HepG2 (cell line): ENCODE data around the gene THRAP3. TPM values are rescaled to one million over a fixed set of nuclear protein-coding genes. Genes with fewer than 3 reads are reported as not detected.

Source experiments
- ATAD3A ChIP-seq: sonication (generic); formaldehyde crosslinking; IDR thresholded peaks from 2 replicates; pipeline ENCODE4 v1.4.0; 2020; ENCODE audit warnings: missing genetic modification reagents
- DR1 ChIP-seq: sonication (generic); formaldehyde crosslinking; IDR thresholded peaks from 2 replicates; pipeline ENCODE4 v1.8.0; 2021; ENCODE audit warnings: mild to moderate bottlenecking, missing genetic modification reagents, inconsistent platforms
- ELK4 ChIP-seq: sonication (generic); formaldehyde crosslinking; IDR thresholded peaks from 2 replicates; pipeline ENCODE4 v1.9.0; 2021; ENCODE audit warnings: missing genetic modification reagents, borderline replicate concordance
- GFI1 ChIP-seq: sonication (generic); formaldehyde crosslinking; IDR thresholded peaks from 2 replicates; pipeline ENCODE4 v1.5.0; 2020; ENCODE audit warnings: missing genetic modification reagents, mild to moderate bottlenecking, borderline replicate concordance
- HNF4G ChIP-seq, 2 experiments: sonication (generic) in 1 of 2; formaldehyde crosslinking in 1 of 2; IDR thresholded peaks; 2 replicates each; pipeline versions ENCODE4 v1.4.0 to v1.6.1; 2011 to 2020; ENCODE audit warnings: borderline replicate concordance in 2 of 2, low read depth in 2 of 2, mild to moderate bottlenecking in 2 of 2, low read length in 1 of 2, missing genetic modification reagents in 1 of 2, moderate library complexity in 1 of 2
- HOXA7 ChIP-seq: sonication (generic); formaldehyde crosslinking; IDR thresholded peaks from 2 replicates; pipeline ENCODE4 v1.8.1; 2022; ENCODE audit warnings: mild to moderate bottlenecking, missing genetic modification reagents, moderate library complexity
- IRX3 ChIP-seq: sonication (generic); formaldehyde crosslinking; IDR thresholded peaks from 2 replicates; pipeline ENCODE4 v1.8.1; 2023; ENCODE audit warnings: mild to moderate bottlenecking, low read depth, missing genetic modification reagents, borderline replicate concordance
- KLF12 ChIP-seq: sonication (generic); formaldehyde crosslinking; IDR thresholded peaks from 2 replicates; pipeline ENCODE4 v1.4.0; 2020; ENCODE audit warnings: missing genetic modification reagents, borderline replicate concordance
- PAWR ChIP-seq: sonication (generic); formaldehyde crosslinking; IDR thresholded peaks from 2 replicates; pipeline ENCODE4 v1.4.0; 2020; ENCODE audit warnings: missing genetic modification reagents, mild to moderate bottlenecking, borderline replicate concordance
- PAXIP1 ChIP-seq: sonication (generic); formaldehyde crosslinking; conservative IDR thresholded peaks from 2 replicates; pipeline ENCODE4 v1.4.0; 2020; ENCODE audit warnings: mild to moderate bottlenecking, missing genetic modification reagents, moderate library complexity
- PITX1 ChIP-seq: sonication (generic); formaldehyde crosslinking; IDR thresholded peaks from 2 replicates; pipeline ENCODE4 v1.5.1; 2020; ENCODE audit warnings: mild to moderate bottlenecking, missing genetic modification reagents
- RARA ChIP-seq: IDR thresholded peaks from 2 replicates; pipeline ENCODE4 v1.6.1; 2016; ENCODE audit warnings: missing genetic modification reagents, missing compliant biosample characterization
- REXO4 ChIP-seq: sonication (generic); formaldehyde crosslinking; IDR thresholded peaks from 2 replicates; pipeline ENCODE4 v1.8.0; 2022; ENCODE audit warnings: missing genetic modification reagents, mild to moderate bottlenecking, borderline replicate concordance
- TCF7L2 ChIP-seq: IDR thresholded peaks from 2 replicates; pipeline ENCODE4 v1.6.1; 2011; ENCODE audit warnings: mild to moderate bottlenecking, low read depth, low read length, moderate library complexity
- ZBTB21 ChIP-seq: sonication (generic); formaldehyde crosslinking; IDR thresholded peaks from 2 replicates; pipeline ENCODE4 v1.4.0; 2020; ENCODE audit warnings: missing genetic modification reagents
- ZNF296 ChIP-seq: sonication (generic); formaldehyde crosslinking; conservative IDR thresholded peaks from 2 replicates; pipeline ENCODE4 v1.5.0; 2020; ENCODE audit warnings: mild to moderate bottlenecking, missing genetic modification reagents
- ZNF576 ChIP-seq: sonication (generic); formaldehyde crosslinking; IDR thresholded peaks from 2 replicates; pipeline ENCODE4 v1.4.0; 2020; ENCODE audit warnings: mild to moderate bottlenecking, missing genetic modification reagents
- ZNF605 ChIP-seq: sonication (generic); formaldehyde crosslinking; IDR thresholded peaks from 2 replicates; pipeline ENCODE4 v1.8.0; 2022; ENCODE audit warnings: mild to moderate bottlenecking, missing genetic modification reagents
- ZNF709 ChIP-seq: sonication (generic); formaldehyde crosslinking; IDR thresholded peaks from 2 replicates; pipeline ENCODE4 v1.5.0; 2020; ENCODE audit warnings: mild to moderate bottlenecking, missing genetic modification reagents
- ZNF800 ChIP-seq: sonication (generic); formaldehyde crosslinking; IDR thresholded peaks from 2 replicates; pipeline ENCODE4 v1.4.0; 2020; ENCODE audit warnings: missing genetic modification reagents
- ZSCAN22 ChIP-seq: sonication (generic); formaldehyde crosslinking; IDR thresholded peaks from 2 replicates; pipeline ENCODE4 v1.4.0; 2020; ENCODE audit warnings: mild to moderate bottlenecking, missing genetic modification reagents
- polyA plus RNA-seq, 8 experiments: library from polyadenylated mRNA; depleted of rRNA in 3 of 8; stranded (reverse) in 7 of 8; unstranded in 1 of 8; fragments of >200 nt; fragmentation: Illumina TruSeq in 4 of 8; extraction: Trizol in 4 of 8; gene quantifications; 2 replicates each; pipeline versions ENCODE4 v1.2.1 to v1.2.3, GENCODE V29; 2011 to 2016; ENCODE audit warnings: low read depth in 4 of 8, missing spikeins in 1 of 8, mixed read lengths in 1 of 8; ENCODE audit not compliant: insufficient read depth in 1 of 8
- total RNA-seq, 5 experiments: library from RNA; depleted of rRNA; stranded (reverse); fragments of >200 nt; fragmentation: Illumina TruSeq; extraction: Trizol; gene quantifications; 2 replicates each; pipeline ENCODE4 v1.2.3, GENCODE V29; 2016; ENCODE audit warnings: low read depth in 1 of 5

Gene THRAP3
- total and polyA plus RNA-seq, 2 of the 13 experiments (the other 11 are each of a cell fraction or from before 2014, with no cell fraction given), result 45.0 to 92.6 TPM

- no peak for TF ChIP-seq ELK4 (CRISPR knock-in tag)
- TF ChIP-seq HOXA7 (CRISPR knock-in tag), result no peak
- no peak; the same call in 1 of the 2 replicates for TF ChIP-seq IRX3 (CRISPR knock-in tag)
- TF ChIP-seq REXO4 (CRISPR knock-in tag), result no peak
- peak; percentile 39; the same call in 1 of the 2 replicates for TF ChIP-seq ZNF800 (CRISPR knock-in tag)
- peak; percentile 14; the same call in 1 of the 2 replicates for TF ChIP-seq ZNF605 (CRISPR knock-in tag)
- TF ChIP-seq HNF4G (IDR thresholded peaks at IDR 0.05; ENCODE audit: borderline replicate concordance, low read depth, low read length), result no peak
- TF ChIP-seq HNF4G (CRISPR knock-in tag; IDR thresholded peaks at IDR 0.05; ENCODE audit: borderline replicate concordance, low read depth), result no peak
- TF ChIP-seq KLF12, result no peak
- no peak for TF ChIP-seq ZNF576
- no peak for TF ChIP-seq DR1
- no peak for TF ChIP-seq ATAD3A
- TF ChIP-seq RARA (CRISPR knock-in tag), result 0 out of 2 replicates have a peak, but pooled peaks have one; percentile 16
- no peak for TF ChIP-seq GFI1 (CRISPR knock-in tag)
- no peak for TF ChIP-seq ZSCAN22 (CRISPR knock-in tag)
- TF ChIP-seq TCF7L2, result no peak
- no peak for TF ChIP-seq ZNF709 (CRISPR knock-in tag)
- no peak for TF ChIP-seq ZBTB21
- TF ChIP-seq PITX1 (CRISPR knock-in tag), result no peak
- TF ChIP-seq PAXIP1 (CRISPR knock-in tag), result no peak
- no peak for TF ChIP-seq ZNF296
- TF ChIP-seq PAWR (CRISPR knock-in tag), result no peak
These were observed 36.2 kb upstream of the THRAP3 start (continued) for GRCh38 chr1:36187800-36188593.
